Measurements from ENCODE around the gene RAPGEF6.
"Not testable (repeated sequence)": the region's sequence is repeated elsewhere in the genome, so short reads cannot be mapped to it uniquely, and the experiment has no call there.

Gene RAPGEF6

GRCh38 chr5:131381021-131381420 lies 254.0 kb downstream of the RAPGEF6 start:
- no peak overlapping the region for H2AFZ ChIP-seq (ENCODE audit: low read depth, low read length)
- peaks cover 16% of the 10 kb centered on the region for H3K36me3 ChIP-seq (replicated peaks; ENCODE audit: low read depth, low read length)
- H3K4me1 ChIP-seq (ENCODE audit: low read length) = peaks cover 95% of the 10 kb centered on the region
- peaks cover 80% of the 10 kb centered on the region for H4K20me1 ChIP-seq (ENCODE audit: insufficient read depth, low read length)
- no peak for TF ChIP-seq EZH2phosphoT487 (IDR thresholded peaks at IDR 0.05; ENCODE audit: low read depth)
- no peak for TF ChIP-seq CTCF (IDR thresholded peaks at IDR 0.05; ENCODE audit: low read depth, low read length)
- peak overlapping the region; percentile 32; the same call in 1 of the 2 replicates for H3K9ac ChIP-seq (ENCODE audit: low read length)
- peaks cover 100% of the 10 kb centered on the region for H3K79me2 ChIP-seq (ENCODE audit: low read length)
- 0 out of 2 replicates have a peak overlapping the region, but pooled peaks have one; percentile 24 for H3K4me3 ChIP-seq (ENCODE audit: low read length)
- H3K4me2 ChIP-seq (ENCODE audit: low read length) = peak overlapping the region; percentile 54
- peak overlapping the region; percentile 88 for H3K27ac ChIP-seq (ENCODE audit: low read length)
- no peaks in the 10 kb centered on the region for H3K9me3 ChIP-seq (ENCODE audit: insufficient read depth, low read length)
- no peaks in the 10 kb centered on the region for H3K27me3 ChIP-seq (ENCODE audit: low read depth, low read length)

- Histone ChIP-seq H3K4me2 (ENCODE audit: low read length) (peak overlapping the region; percentile 65), H3K4me1 (ENCODE audit: low read length) (peaks cover 95% of the 10 kb centered on the region), H3K79me2 (ENCODE audit: low read length) (peaks cover 100% of the 10 kb centered on the region), H3K36me3 (replicated peaks; ENCODE audit: low read depth, low read length) (peaks cover 11% of the 10 kb centered on the region), H3K4me3 (ENCODE audit: low read length) (peak overlapping the region; percentile 35; the same call in 1 of the 2 replicates), H4K20me1 (ENCODE audit: insufficient read depth, low read length) (peaks cover 78% of the 10 kb centered on the region), H3K9ac (ENCODE audit: low read length) (peak overlapping the region; percentile 37; the same call in 1 of the 2 replicates), H3K27ac (ENCODE audit: low read length) (peak overlapping the region; percentile 88)
- H2AFZ ChIP-seq (ENCODE audit: low read depth, low read length); H3K27me3 ChIP-seq (ENCODE audit: low read depth, low read length); H3K9me3 ChIP-seq (ENCODE audit: insufficient read depth, low read length): not testable (repeated sequence)
Observed at GRCh38 chr5:131380238-131380637, 254.8 kb downstream of the RAPGEF6 start.

- Histone ChIP-seq H3K79me2 (ENCODE audit: low read length) (peaks cover 98% of the 10 kb centered on the region), H3K4me1 (ENCODE audit: low read length) (peaks cover 98% of the 10 kb centered on the region), H3K9me3 (ENCODE audit: insufficient read depth, low read length) (no peaks in the 10 kb centered on the region), H3K27me3 (ENCODE audit: low read depth, low read length) (no peaks in the 10 kb centered on the region), H3K36me3 (replicated peaks; ENCODE audit: low read depth, low read length) (peaks cover 11% of the 10 kb centered on the region), H4K20me1 (ENCODE audit: insufficient read depth, low read length) (peaks cover 76% of the 10 kb centered on the region), H2AFZ (ENCODE audit: low read depth, low read length) (no peak overlapping the region), H3K9ac (ENCODE audit: low read length) (peak overlapping the region; percentile 49; the same call in 1 of the 2 replicates), H3K27ac (ENCODE audit: low read length) (peak overlapping the region; percentile 88), H3K4me2 (ENCODE audit: low read length) (peak overlapping the region; percentile 65), H3K4me3 (ENCODE audit: low read length) (peak overlapping the region; percentile 35)
- TF ChIP-seq CTCF (IDR thresholded peaks at IDR 0.05; ENCODE audit: low read depth, low read length) (no peak), EZH2phosphoT487 (IDR thresholded peaks at IDR 0.05; ENCODE audit: low read depth) (no peak)
Observed at GRCh38 chr5:131379723-131380122, 255.3 kb downstream of the RAPGEF6 start.

- H4K20me1 ChIP-seq (ENCODE audit: insufficient read depth, low read length) = peaks cover 68% of the 10 kb centered on the region
- H3K4me2 ChIP-seq (ENCODE audit: low read length) = peak overlapping the region; percentile 65
- H3K27me3 ChIP-seq (ENCODE audit: low read depth, low read length) = no peaks in the 10 kb centered on the region
- H3K36me3 ChIP-seq (replicated peaks; ENCODE audit: low read depth, low read length) = peaks cover 11% of the 10 kb centered on the region
- no peaks in the 10 kb centered on the region for H3K9me3 ChIP-seq (ENCODE audit: insufficient read depth, low read length)
- no peak overlapping the region for H2AFZ ChIP-seq (ENCODE audit: low read depth, low read length)
- TF ChIP-seq CTCF (IDR thresholded peaks at IDR 0.05; ENCODE audit: low read depth, low read length) (no peak), EZH2phosphoT487 (IDR thresholded peaks at IDR 0.05; ENCODE audit: low read depth) (no peak)
- peaks cover 98% of the 10 kb centered on the region for H3K4me1 ChIP-seq (ENCODE audit: low read length)
- H3K4me3 ChIP-seq (ENCODE audit: low read length) = peak overlapping the region; percentile 35; the same call in 1 of the 2 replicates
- peaks cover 94% of the 10 kb centered on the region for H3K79me2 ChIP-seq (ENCODE audit: low read length)
- peak overlapping the region; percentile 49 for H3K9ac ChIP-seq (ENCODE audit: low read length)
- peak overlapping the region; percentile 88 for H3K27ac ChIP-seq (ENCODE audit: low read length)
Observed at GRCh38 chr5:131378721-131379541, 256.1 kb downstream of the RAPGEF6 start.
